Measurements from ENCODE around the gene FLNC. TPM values are rescaled to one million over a fixed set of nuclear protein-coding genes. Genes with fewer than 3 reads are reported as not detected.

FLNC gene
- total and polyA plus RNA-seq, 9 of the 15 experiments (the other 6 are each of a cell fraction or from before 2014, with no cell fraction given): 0.90 to 155 (median 28.8) TPM

DNA sequence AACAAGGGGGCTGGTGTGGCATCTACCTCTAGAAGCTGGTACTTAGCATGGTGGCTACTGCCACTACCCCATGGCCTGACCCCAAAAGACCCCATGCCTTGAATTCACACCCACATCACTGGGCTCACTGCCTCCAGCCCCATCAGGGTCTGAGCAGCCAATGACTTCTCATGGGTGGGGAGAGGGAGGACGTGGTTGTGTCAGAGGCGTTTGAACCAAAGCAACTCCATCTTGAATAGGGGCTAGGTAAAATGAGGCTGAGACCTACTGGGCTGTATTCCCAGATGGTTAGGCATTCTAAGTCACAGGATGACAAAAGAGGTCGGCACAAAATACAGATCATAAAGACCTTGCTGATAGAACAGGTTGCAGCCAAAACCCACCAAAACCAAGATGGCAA, 65.1 kb downstream of the FLNC start:
- CTCF ChIA-PET (ENCODE audit: low intra/inter-chr PET ratio): no interaction called here
- Histone ChIP-seq H3K27me3 (ENCODE audit: control insufficient read depth in 2 of 2, insufficient read depth in 2 of 2, low read length in 2 of 2) (peaks cover 9 to 30% of the 10 kb centered on the region in 2 experiments; a peak in 4 of 5 replicates), H3K36me3 (ENCODE audit: control insufficient read depth, insufficient read depth, low read length) (no peaks in the 10 kb centered on the region), H3K79me2 (ENCODE audit: control insufficient read depth, insufficient read depth, low read length) (no peaks in the 10 kb centered on the region), H2AFZ (ENCODE audit: low read depth, low read length) (no peak overlapping the region), H3K9me3 (replicated peaks; ENCODE audit: control insufficient read depth, insufficient read depth, low read depth, low read length) (peaks cover 11% of the 10 kb centered on the region; the same call in 1 of the 2 replicates), H3K4me2 (ENCODE audit: insufficient read depth, low read length) (no peak overlapping the region), H3K4me3 (no peak overlapping the region), H3K4me1 (replicated peaks in 1 of 2; ENCODE audit: control insufficient read depth in 2 of 2, insufficient read depth in 2 of 2, low read length in 2 of 2) (peaks cover 0 to 33% of the 10 kb centered on the region in 2 experiments; a peak in 2 of 5 replicates), H3K9ac (ENCODE audit: insufficient read depth in 1 of 2, low read depth in 2 of 2, low read length in 2 of 2) (no peak overlapping the region), H3K9me1 (ENCODE audit: control insufficient read depth, insufficient read depth, low read length) (no peaks in the 10 kb centered on the region), H3K27ac (ENCODE audit: extremely low read depth, low read depth, low read length) (no peak overlapping the region), H4K20me1 (replicated peaks; ENCODE audit: control insufficient read depth, insufficient read depth, low read length) (no peaks in the 10 kb centered on the region; the same call in 1 of the 2 replicates)
- DNase-seq (ENCODE audit: extremely low read depth in 1 of 4, low spot score in 3 of 4) (no peak), ATAC-seq (no peak), FAIRE-seq (no peak)
- in situ Hi-C loops (cut with MboI) (no loop called here), intact Hi-C loops (cut with micrococcal nuclease) (no loop called here)
- TF ChIP-seq TRIM24 (IDR thresholded peaks at IDR 0.05) (no peak), RBM39 (optimal IDR thresholded peaks at IDR 0.05; ENCODE audit: low read depth, low read length) (no peak), NFRKB (IDR thresholded peaks at IDR 0.05; ENCODE audit: low read depth) (no peak), FOXA3 (CRISPR knock-in tag; conservative IDR thresholded peaks at IDR 0.05 in 1 of 2, IDR thresholded peaks at IDR 0.05 in 1 of 2) (no peak), ZNF766 (CRISPR knock-in tag; conservative IDR thresholded peaks at IDR 0.05) (0 out of 2 replicates have a peak, but pooled peaks have one; percentile 35), NR2C1 (IDR thresholded peaks at IDR 0.05) (no peak), NR2C1 (tag; IDR thresholded peaks at IDR 0.05) (peak; percentile 52; the same call in 1 of the 2 replicates), DDX20 (tag; IDR thresholded peaks at IDR 0.05; ENCODE audit: low read depth) (peak; percentile 70; the same call in 1 of the 2 replicates), IRF2 (CRISPR knock-in tag; IDR thresholded peaks at IDR 0.05) (no peak), MEIS2 (IDR thresholded peaks at IDR 0.05; ENCODE audit: partially characterized antibody) (no peak), POLR2A (conservative IDR thresholded peaks at IDR 0.05) (no peak), SUPT5H (IDR thresholded peaks at IDR 0.05) (no peak), MED1 (CRISPR knock-in tag; IDR thresholded peaks at IDR 0.05; ENCODE audit: borderline replicate concordance) (no peak), ARID1B (IDR thresholded peaks at IDR 0.05) (no peak), SMAD4 (CRISPR knock-in tag; conservative IDR thresholded peaks at IDR 0.05) (0 out of 2 replicates have a peak, but pooled peaks have one; percentile 21), PTTG1 (tag; IDR thresholded peaks at IDR 0.05; ENCODE audit: low read depth) (peak; percentile 62; the same call in 1 of the 2 replicates), MEF2D (tag; conservative IDR thresholded peaks at IDR 0.05; ENCODE audit: low read depth) (peak; percentile 53; the same call in 1 of the 2 replicates), PTRF (tag; IDR thresholded peaks at IDR 0.05) (peak; percentile 56; the same call in 1 of the 2 replicates)
- TF ChIP-seq, protein P1, sequence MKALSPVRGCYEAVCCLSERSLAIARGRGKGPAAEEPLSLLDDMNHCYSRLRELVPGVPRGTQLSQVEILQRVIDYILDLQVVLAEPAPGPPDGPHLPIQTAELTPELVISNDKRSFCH (CRISPR knock-in tag; IDR thresholded peaks at IDR 0.05): no peak; the same call in 1 of the 2 replicates
- TF ChIP-seq, protein P1 (tag; IDR thresholded peaks at IDR 0.05): peak; percentile 48; the same call in 1 of the 2 replicates
- TF ChIP-seq, protein P2, sequence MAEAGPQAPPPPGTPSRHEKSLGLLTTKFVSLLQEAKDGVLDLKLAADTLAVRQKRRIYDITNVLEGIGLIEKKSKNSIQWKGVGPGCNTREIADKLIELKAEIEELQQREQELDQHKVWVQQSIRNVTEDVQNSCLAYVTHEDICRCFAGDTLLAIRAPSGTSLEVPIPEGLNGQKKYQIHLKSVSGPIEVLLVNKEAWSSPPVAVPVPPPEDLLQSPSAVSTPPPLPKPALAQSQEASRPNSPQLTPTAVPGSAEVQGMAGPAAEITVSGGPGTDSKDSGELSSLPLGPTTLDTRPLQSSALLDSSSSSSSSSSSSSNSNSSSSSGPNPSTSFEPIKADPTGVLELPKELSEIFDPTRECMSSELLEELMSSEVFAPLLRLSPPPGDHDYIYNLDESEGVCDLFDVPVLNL (CRISPR knock-in tag; IDR thresholded peaks at IDR 0.05; ENCODE audit: low read depth): no peak
- TF ChIP-seq, protein P3, sequence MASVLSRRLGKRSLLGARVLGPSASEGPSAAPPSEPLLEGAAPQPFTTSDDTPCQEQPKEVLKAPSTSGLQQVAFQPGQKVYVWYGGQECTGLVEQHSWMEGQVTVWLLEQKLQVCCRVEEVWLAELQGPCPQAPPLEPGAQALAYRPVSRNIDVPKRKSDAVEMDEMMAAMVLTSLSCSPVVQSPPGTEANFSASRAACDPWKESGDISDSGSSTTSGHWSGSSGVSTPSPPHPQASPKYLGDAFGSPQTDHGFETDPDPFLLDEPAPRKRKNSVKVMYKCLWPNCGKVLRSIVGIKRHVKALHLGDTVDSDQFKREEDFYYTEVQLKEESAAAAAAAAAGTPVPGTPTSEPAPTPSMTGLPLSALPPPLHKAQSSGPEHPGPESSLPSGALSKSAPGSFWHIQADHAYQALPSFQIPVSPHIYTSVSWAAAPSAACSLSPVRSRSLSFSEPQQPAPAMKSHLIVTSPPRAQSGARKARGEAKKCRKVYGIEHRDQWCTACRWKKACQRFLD (CRISPR knock-in tag; IDR thresholded peaks at IDR 0.05): 0 out of 2 replicates have a peak, but pooled peaks have one; percentile 27
- 0% methylated on average over 3 of the region's 3 CpGs for WGBS (ENCODE audit: insufficient coverage, low coverage, missing lambda C conversion rate)
- POLR2A ChIA-PET: interaction anchor here (1.2 kb wide), 1 partner anchor 27 kb away, joined by 3 read pairs; no protein-coding TSS in a partner anchor
- BruUV-seq (replicated peaks): no TSS peak
